ENCODE data around the gene GRHPR.

- TF ChIP-seq, protein P1, sequence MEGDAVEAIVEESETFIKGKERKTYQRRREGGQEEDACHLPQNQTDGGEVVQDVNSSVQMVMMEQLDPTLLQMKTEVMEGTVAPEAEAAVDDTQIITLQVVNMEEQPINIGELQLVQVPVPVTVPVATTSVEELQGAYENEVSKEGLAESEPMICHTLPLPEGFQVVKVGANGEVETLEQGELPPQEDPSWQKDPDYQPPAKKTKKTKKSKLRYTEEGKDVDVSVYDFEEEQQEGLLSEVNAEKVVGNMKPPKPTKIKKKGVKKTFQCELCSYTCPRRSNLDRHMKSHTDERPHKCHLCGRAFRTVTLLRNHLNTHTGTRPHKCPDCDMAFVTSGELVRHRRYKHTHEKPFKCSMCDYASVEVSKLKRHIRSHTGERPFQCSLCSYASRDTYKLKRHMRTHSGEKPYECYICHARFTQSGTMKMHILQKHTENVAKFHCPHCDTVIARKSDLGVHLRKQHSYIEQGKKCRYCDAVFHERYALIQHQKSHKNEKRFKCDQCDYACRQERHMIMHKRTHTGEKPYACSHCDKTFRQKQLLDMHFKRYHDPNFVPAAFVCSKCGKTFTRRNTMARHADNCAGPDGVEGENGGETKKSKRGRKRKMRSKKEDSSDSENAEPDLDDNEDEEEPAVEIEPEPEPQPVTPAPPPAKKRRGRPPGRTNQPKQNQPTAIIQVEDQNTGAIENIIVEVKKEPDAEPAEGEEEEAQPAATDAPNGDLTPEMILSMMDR (IDR thresholded peaks at IDR 0.05), result no peak
- no peak for TF ChIP-seq POLR2A (IDR thresholded peaks at IDR 0.05)
Measured at GRCh38 chr9:37417252-37417803, 5.2 kb upstream of the GRHPR start.

Data from lower leg skin (tissue), 3 donors.